SK-N-SH (cell line): ENCODE data around the gene DIS3L2. TPM values are rescaled to one million over a fixed set of nuclear protein-coding genes. Genes with fewer than 3 reads are reported as not detected.

ENCODE experiments used
- CTCF ChIA-PET: fragments of 300-600, 350-600 bp; formaldehyde crosslinking; extraction: SDS; loops from one replicate; lab custom pipeline; 2021; lab: Yijun Ruan, JAX
- POLR2A ChIA-PET: fragments of 350-600 bp; sonication (Branson Sonifier 250); formaldehyde crosslinking; extraction: SDS; loops from one replicate; lab custom pipeline; 2020; ENCODE audit warnings: antibody characterized with exemption, inconsistent platforms; lab: Yijun Ruan, JAX
- DNase-seq: peaks from one replicate; pipeline ENCODE4 v3.0.0; 2012
- H2AFZ ChIP-seq: fragments of 200-600 bp; sonication (generic); 2 replicates; pipeline ENCODE4 v1.8.1; 2016; ENCODE audit warnings: antibody characterized with exemption, mild to moderate bottlenecking, low read depth
- H3F3A ChIP-seq: fragments of 200-600 bp; sonication (generic); replicated peaks from 2 replicates; pipeline ENCODE3; 2016; ENCODE audit warnings: antibody characterized with exemption, mild to moderate bottlenecking; ENCODE audit not compliant: insufficient read depth
- H3K27ac ChIP-seq, 2 experiments: fragments of 200-500 bp in 1 of 2; fragments of 200-600 bp in 1 of 2; sonication (Bioruptor generic) in 1 of 2; sonication (generic), shearing (Covaris generic) in 1 of 2; 2 replicates each; pipeline versions ENCODE4 v1.5.1 to v1.6.1; 2014 to 2016; ENCODE audit warnings: low read depth in 2 of 2, inconsistent platforms in 1 of 2, low read length in 1 of 2, mild to moderate bottlenecking in 1 of 2, mixed read lengths in 1 of 2
- H3K27me3 ChIP-seq: fragments of 200-600 bp; sonication (generic), shearing (Covaris generic); 2 replicates; pipeline ENCODE4 v1.6.1; 2016; ENCODE audit warnings: mixed run types; ENCODE audit not compliant: insufficient read depth
- H3K36me3 ChIP-seq, 2 experiments: fragments of 200-500 bp in 1 of 2; fragments of 200-600 bp in 1 of 2; sonication (Bioruptor generic) in 1 of 2; sonication (generic) in 1 of 2; replicated peaks in 1 of 2; 2 replicates each; pipeline versions ENCODE3 to v1.5.1; 2014 to 2016; ENCODE audit warnings: low read length in 1 of 2, mild to moderate bottlenecking in 1 of 2; ENCODE audit not compliant: insufficient read depth in 2 of 2, control insufficient read depth in 1 of 2
- H3K4me1 ChIP-seq, 2 experiments: fragments of 200-500 bp in 1 of 2; fragments of 200-600 bp in 1 of 2; sonication (Bioruptor generic) in 1 of 2; sonication (generic), shearing (Covaris generic) in 1 of 2; 2 replicates each; pipeline versions ENCODE4 v1.5.1 to v1.6.1; 2014 to 2016; ENCODE audit warnings: low read depth in 1 of 2, low read length in 1 of 2, mixed run types in 1 of 2; ENCODE audit not compliant: insufficient read depth in 2 of 2, control insufficient read depth in 1 of 2
- H3K4me2 ChIP-seq: fragments of 200-600 bp; sonication (generic), shearing (Covaris generic); 2 replicates; pipeline ENCODE4 v1.6.1; 2017; ENCODE audit warnings: mixed run types
- H3K4me3 ChIP-seq, 2 experiments: fragments of 200-500 bp in 1 of 2; fragments of 200-600 bp in 1 of 2; sonication (Bioruptor generic) in 1 of 2; sonication (generic), shearing (Covaris generic) in 1 of 2; 2 replicates each; pipeline versions ENCODE4 v1.5.1 to v1.8.1; 2014 to 2016; ENCODE audit warnings: low read depth in 2 of 2, inconsistent platforms in 1 of 2, low read length in 1 of 2, mild to moderate bottlenecking in 1 of 2, mixed read lengths in 1 of 2, moderate library complexity in 1 of 2
- H3K79me2 ChIP-seq: fragments of 200-600 bp; sonication (generic); 2 replicates; pipeline ENCODE4 v1.8.1; 2017; ENCODE audit warnings: mild to moderate bottlenecking; ENCODE audit not compliant: insufficient read depth
- H3K9ac ChIP-seq: fragments of 200-600 bp; sonication (generic); 2 replicates; pipeline ENCODE4 v1.6.1; 2017; ENCODE audit warnings: mixed run types
- H3K9me2 ChIP-seq: fragments of 200-600 bp; sonication (generic); 2 replicates; pipeline ENCODE4 v1.6.1; 2017; ENCODE audit warnings: mixed run types
- H3K9me3 ChIP-seq: fragments of 200-600 bp; sonication (generic); 2 replicates; pipeline ENCODE4 v1.6.1; 2017; ENCODE audit warnings: mixed run types, mild to moderate bottlenecking, moderate library complexity
- H4K20me1 ChIP-seq: fragments of 200-600 bp; sonication (generic); 2 replicates; pipeline ENCODE4 v1.6.1; 2017; ENCODE audit warnings: mild to moderate bottlenecking, mixed run types; ENCODE audit not compliant: insufficient read depth
- CHD2 ChIP-seq: fragments of 150-350 bp; IDR thresholded peaks from 2 replicates; pipeline ENCODE4 v1.6.1; 2018; ENCODE audit warnings: low read length; ENCODE audit not compliant: partially characterized antibody
- FOXJ3 ChIP-seq: sonication (generic); formaldehyde crosslinking; IDR thresholded peaks from 2 replicates; pipeline ENCODE4 v1.5.1; 2020; ENCODE audit warnings: mild to moderate bottlenecking, missing genetic modification reagents
- GATA2 ChIP-seq: sonication (generic); formaldehyde crosslinking; IDR thresholded peaks from 2 replicates; pipeline ENCODE4 v1.5.0; 2020; ENCODE audit warnings: mild to moderate bottlenecking, missing genetic modification reagents
- POLR2AphosphoS5 ChIP-seq: IDR thresholded peaks from 2 replicates; pipeline ENCODE4 v1.6.1; 2012; ENCODE audit warnings: low read depth, low read length
- RAD21 ChIP-seq: IDR thresholded peaks from 2 replicates; pipeline ENCODE4 v1.6.1; 2012; ENCODE audit warnings: mild to moderate bottlenecking, low read length
- RCOR1 ChIP-seq: fragments of 150-350 bp; IDR thresholded peaks from 2 replicates; pipeline ENCODE4 v1.6.1; 2017; ENCODE audit warnings: antibody characterized with exemption, low read length
- RFX5 ChIP-seq: IDR thresholded peaks from 2 replicates; pipeline ENCODE4 v1.6.1; 2012; ENCODE audit warnings: mild to moderate bottlenecking, improper control_type of control experiment, low read length
- RXRA ChIP-seq: IDR thresholded peaks from 2 replicates; pipeline ENCODE4 v1.4.0; 2012; ENCODE audit warnings: low read depth, mild to moderate bottlenecking, borderline replicate concordance
- SMC3 ChIP-seq: IDR thresholded peaks from 2 replicates; pipeline ENCODE4 v1.6.1; 2012; ENCODE audit warnings: low read depth, low read length, improper control_type of control experiment
- TAF1 ChIP-seq: IDR thresholded peaks from 2 replicates; pipeline ENCODE4 v1.6.1; 2012; ENCODE audit warnings: low read depth, mild to moderate bottlenecking, low read length, moderate library complexity, borderline replicate concordance
- USF1 ChIP-seq: IDR thresholded peaks from 2 replicates; pipeline ENCODE4 v1.4.0; 2012; ENCODE audit warnings: low read depth, borderline replicate concordance
- USF2 ChIP-seq: fragments of 150-350 bp; IDR thresholded peaks from 2 replicates; pipeline ENCODE4 v1.6.1; 2017; ENCODE audit warnings: antibody characterized with exemption, low read length, low read depth, borderline replicate concordance
- ZBTB33 ChIP-seq: IDR thresholded peaks from 2 replicates; pipeline ENCODE4 v1.4.0; 2012; ENCODE audit warnings: low read depth, borderline replicate concordance
- WGBS: methylation state at CpG from one replicate; pipeline ENCODE4 v1.1.6; 2017; ENCODE audit warnings: low lambda C conversion rate; 5-methylcytosine and 5-hydroxymethylcytosine counted together
- polyA plus RNA-seq, 3 experiments: library from polyadenylated mRNA; depleted of rRNA; stranded (reverse); fragments of >200 nt; gene quantifications; 2 replicates each; pipeline ENCODE4 v1.2.3, GENCODE V29; 2012
- TF ChIP-seq, protein P1 (sequence below): IDR thresholded peaks from 2 replicates; pipeline ENCODE4; 2012
- TF ChIP-seq, protein P2 (sequence below): fragments of 200-600 bp; sonication (generic); IDR thresholded peaks from 2 replicates; pipeline ENCODE4 v1.6.1; 2017; ENCODE audit warnings: antibody characterized with exemption, mild to moderate bottlenecking, moderate library complexity

DIS3L2 gene
- polyA plus RNA-seq, 1 of the 3 experiments (the other 2 are of a cell fraction): 17.9 TPM

GRCh38 chr2:231928481-231928880 is 33.0 kb upstream of the DIS3L2 start:
- 82% methylated on average over 4 of the region's 5 CpGs for WGBS

GRCh38 chr2:231928901-231929725 is 32.4 kb upstream of the DIS3L2 start:
- DNase-seq: no peak
- H3F3A ChIP-seq: no peaks in the 10 kb centered on the region
- H4K20me1 ChIP-seq: no peaks in the 10 kb centered on the region
- no peaks in the 10 kb centered on the region for H3K79me2 ChIP-seq
- H3K4me1 ChIP-seq: peaks cover 0 to 20% of the 10 kb centered on the region in 2 experiments; a peak in 1 of 4 replicates
- H2AFZ ChIP-seq: no peak overlapping the region
- H3K9me2 ChIP-seq: no peaks in the 10 kb centered on the region
- H3K4me2 ChIP-seq: no peak overlapping the region
- TF ChIP-seq ZBTB33: no peak
- no peak for TF ChIP-seq SMC3
- no peak for TF ChIP-seq TAF1
- TF ChIP-seq RFX5: no peak
- no peak for TF ChIP-seq RCOR1
- TF ChIP-seq FOXJ3 (CRISPR knock-in tag): no peak
- TF ChIP-seq USF2: no peak
- TF ChIP-seq CHD2: no peak
- no peak for TF ChIP-seq USF1
- no peak for TF ChIP-seq POLR2AphosphoS5
- TF ChIP-seq GATA2: no peak
- no peak for TF ChIP-seq RXRA
- TF ChIP-seq, all 33 proteins: peak for 0
- POLR2A ChIA-PET: no interaction called here
- 64% methylated on average over 11 of the region's 11 CpGs for WGBS
- Histone ChIP-seq H3K4me3 (no peak overlapping the region), H3K27me3 (peaks cover 37% of the 10 kb centered on the region), H3K36me3 (no peaks in the 10 kb centered on the region), H3K27ac (no peak overlapping the region), H3K9me3 (no peaks in the 10 kb centered on the region), H3K9ac (no peak overlapping the region)
- CTCF ChIA-PET: interaction anchor here (0.6 to 14.3 kb wide), 19 partner anchors 9 to 437 kb away, joined by 3 to 214 read pairs (median 3); partner anchors contain the start of gene DIS3L2

More at GRCh38 chr2:231928481-231928880, 33.0 kb upstream of the DIS3L2 start:
- H3K79me2 ChIP-seq: no peaks in the 10 kb centered on the region
- H3K36me3 ChIP-seq: no peaks in the 10 kb centered on the region
- peaks cover 40% of the 10 kb centered on the region for H3K27me3 ChIP-seq
- H4K20me1 ChIP-seq: no peaks in the 10 kb centered on the region
- H3K4me3 ChIP-seq: no peak overlapping the region; a peak in 1 of 4 replicates
- no peaks in the 10 kb centered on the region for H3K9me2 ChIP-seq
- no peak overlapping the region for H3K27ac ChIP-seq
- no peak overlapping the region for H3K4me2 ChIP-seq
- no peak overlapping the region for H3K9ac ChIP-seq
- H3F3A ChIP-seq: no peaks in the 10 kb centered on the region
- peaks cover 0 to 20% of the 10 kb centered on the region in 2 experiments; a peak in 1 of 4 replicates for H3K4me1 ChIP-seq
- H3K9me3 ChIP-seq: no peaks in the 10 kb centered on the region
- H2AFZ ChIP-seq: no peak overlapping the region
- TF ChIP-seq, protein P1, sequence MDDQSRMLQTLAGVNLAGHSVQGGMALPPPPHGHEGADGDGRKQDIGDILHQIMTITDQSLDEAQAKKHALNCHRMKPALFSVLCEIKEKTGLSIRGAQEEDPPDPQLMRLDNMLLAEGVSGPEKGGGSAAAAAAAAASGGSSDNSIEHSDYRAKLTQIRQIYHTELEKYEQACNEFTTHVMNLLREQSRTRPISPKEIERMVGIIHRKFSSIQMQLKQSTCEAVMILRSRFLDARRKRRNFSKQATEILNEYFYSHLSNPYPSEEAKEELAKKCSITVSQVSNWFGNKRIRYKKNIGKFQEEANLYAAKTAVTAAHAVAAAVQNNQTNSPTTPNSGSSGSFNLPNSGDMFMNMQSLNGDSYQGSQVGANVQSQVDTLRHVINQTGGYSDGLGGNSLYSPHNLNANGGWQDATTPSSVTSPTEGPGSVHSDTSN: no peak
- peak; percentile 30; the same call in 1 of the 2 replicates for TF ChIP-seq RAD21
- TF ChIP-seq, protein P2, sequence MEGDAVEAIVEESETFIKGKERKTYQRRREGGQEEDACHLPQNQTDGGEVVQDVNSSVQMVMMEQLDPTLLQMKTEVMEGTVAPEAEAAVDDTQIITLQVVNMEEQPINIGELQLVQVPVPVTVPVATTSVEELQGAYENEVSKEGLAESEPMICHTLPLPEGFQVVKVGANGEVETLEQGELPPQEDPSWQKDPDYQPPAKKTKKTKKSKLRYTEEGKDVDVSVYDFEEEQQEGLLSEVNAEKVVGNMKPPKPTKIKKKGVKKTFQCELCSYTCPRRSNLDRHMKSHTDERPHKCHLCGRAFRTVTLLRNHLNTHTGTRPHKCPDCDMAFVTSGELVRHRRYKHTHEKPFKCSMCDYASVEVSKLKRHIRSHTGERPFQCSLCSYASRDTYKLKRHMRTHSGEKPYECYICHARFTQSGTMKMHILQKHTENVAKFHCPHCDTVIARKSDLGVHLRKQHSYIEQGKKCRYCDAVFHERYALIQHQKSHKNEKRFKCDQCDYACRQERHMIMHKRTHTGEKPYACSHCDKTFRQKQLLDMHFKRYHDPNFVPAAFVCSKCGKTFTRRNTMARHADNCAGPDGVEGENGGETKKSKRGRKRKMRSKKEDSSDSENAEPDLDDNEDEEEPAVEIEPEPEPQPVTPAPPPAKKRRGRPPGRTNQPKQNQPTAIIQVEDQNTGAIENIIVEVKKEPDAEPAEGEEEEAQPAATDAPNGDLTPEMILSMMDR: peak; percentile 29
- peak; percentile 58 for DNase-seq
- ChIA-PET CTCF (interaction anchor here (0.8 to 14.3 kb wide), 15 partner anchors 10 to 437 kb away, joined by 3 to 214 read pairs (median 4); no protein-coding TSS in a partner anchor), POLR2A (no interaction called here)
